Mucosa of rectum (tissue), 2 donors: ENCODE results near the gene LY6G5B.

ENCODE experiments used
- H3K27ac ChIP-seq, 2 donors: one replicate each; pipeline ENCODE4 v1.7.0; 2013; ENCODE audit warnings: inconsistent platforms in 2 of 2, low read depth in 2 of 2, low read length in 2 of 2
- H3K27me3 ChIP-seq, 2 donors: one replicate each; pipeline ENCODE4 v1.7.0; 2013; ENCODE audit warnings: low read length in 2 of 2; ENCODE audit not compliant: control insufficient read depth in 2 of 2, insufficient read depth in 2 of 2
- H3K36me3 ChIP-seq, 2 donors: one replicate each; pipeline ENCODE4 v1.7.0; 2013; ENCODE audit warnings: low read length in 2 of 2; ENCODE audit not compliant: control insufficient read depth in 2 of 2, insufficient read depth in 2 of 2
- H3K4me1 ChIP-seq, 2 donors: one replicate each; pipeline ENCODE4 v1.7.0; 2013; ENCODE audit warnings: low read length in 2 of 2, mild to moderate bottlenecking in 1 of 2; ENCODE audit not compliant: control insufficient read depth in 2 of 2, insufficient read depth in 2 of 2
- H3K4me3 ChIP-seq, 2 donors: one replicate each; pipeline ENCODE4 v1.7.0; 2013; ENCODE audit warnings: low read length in 2 of 2
- H3K9ac ChIP-seq, 2 donors: one replicate each; pipeline ENCODE4 v1.7.0; 2013; ENCODE audit warnings: low read length in 2 of 2, low read depth in 1 of 2, mild to moderate bottlenecking in 1 of 2
- H3K9me3 ChIP-seq, 2 donors: one replicate each; pipeline ENCODE4 v1.7.0; 2013; ENCODE audit warnings: low read length in 2 of 2; ENCODE audit not compliant: control insufficient read depth in 2 of 2
- donor health status: healthy.
- donor health status: Normal muscosa, but diverticular disease.

LY6G5B gene

GRCh38 chr6:31655349-31656237 is 14.2 kb upstream of the LY6G5B start, which contains the start of gene APOM:
Gene APOM (plus strand): TSS chr6:31655894. CDS start chr6:31655967, 73 bp downstream.
- Histone ChIP-seq H3K27me3 (no peaks in the 10 kb centered on the region), H3K36me3 (peaks cover 4 to 31% of the 10 kb centered on the region in 2 donors), H3K9me3 (no peaks in the 10 kb centered on the region), H3K9ac (peak within 1 kb of the TSS in 1 of 2 donors; percentile 5), H3K27ac (no peak within 1 kb of the TSS), H3K4me3 (peak within 1 kb of the TSS in 1 of 2 donors; percentile 42), H3K4me1 (peaks cover 40 to 46% of the 10 kb centered on the region in 2 donors)

GRCh38 chr6:31657406-31658157 is 12.2 kb upstream of the LY6G5B start:
- H3K9me3 ChIP-seq: no peaks in the 10 kb centered on the region
- H3K4me1 ChIP-seq: peaks cover 29 to 38% of the 10 kb centered on the region in 2 donors
- no peak overlapping the region for H3K9ac ChIP-seq
- H3K27ac ChIP-seq: no peak overlapping the region
- H3K27me3 ChIP-seq: no peaks in the 10 kb centered on the region
- H3K36me3 ChIP-seq: peaks cover 0 to 36% of the 10 kb centered on the region in 2 donors
- H3K4me3 ChIP-seq: no peak overlapping the region

- Histone ChIP-seq H3K4me1 (peaks cover 33 to 36% of the 10 kb centered on the region in 2 donors), H3K27ac (no peak overlapping the region), H3K27me3 (no peaks in the 10 kb centered on the region), H3K9me3 (no peaks in the 10 kb centered on the region), H3K4me3 (no peak overlapping the region), H3K9ac (no peak overlapping the region), H3K36me3 (peaks cover under 1 to 39% of the 10 kb centered on the region in 2 donors)
Observed at GRCh38 chr6:31658158-31658688, 11.6 kb upstream of the LY6G5B start.

- peaks cover 36 to 39% of the 10 kb centered on the region in 2 donors for H3K4me1 ChIP-seq
- no peaks in the 10 kb centered on the region for H3K9me3 ChIP-seq
- H3K36me3 ChIP-seq: peaks cover 3 to 41% of the 10 kb centered on the region in 2 donors
- H3K9ac ChIP-seq: peak overlapping the region; percentile 80 to 96
- no peaks in the 10 kb centered on the region for H3K27me3 ChIP-seq
- H3K27ac ChIP-seq: peak overlapping the region in 1 of 2 donors; percentile 92
- H3K4me3 ChIP-seq: peak overlapping the region; percentile 97 to 98
Observed at GRCh38 chr6:31658983-31659648, 10.7 kb upstream of the LY6G5B start.

- Histone ChIP-seq H3K4me3 (peak overlapping the region; percentile 97 to 98), H3K4me1 (peaks cover 39 to 44% of the 10 kb centered on the region in 2 donors), H3K27ac (peak overlapping the region; percentile 81 to 92), H3K9ac (peak overlapping the region; percentile 80 to 96), H3K27me3 (no peaks in the 10 kb centered on the region), H3K9me3 (no peaks in the 10 kb centered on the region), H3K36me3 (peaks cover 3 to 41% of the 10 kb centered on the region in 2 donors)
Observed at GRCh38 chr6:31659649-31660380, 10.0 kb upstream of the LY6G5B start.

GRCh38 chr6:31660381-31661261 is 9.2 kb upstream of the LY6G5B start, which contains the start of gene C6orf47:
Gene C6orf47 (minus strand): TSS chr6:31660778. CDS start chr6:31659947, 831 bp downstream.
- no peaks in the 10 kb centered on the region for H3K9me3 ChIP-seq
- H3K4me3 ChIP-seq: peak within 1 kb of the TSS; percentile 97 to 98
- H3K4me1 ChIP-seq: peaks cover 36 to 43% of the 10 kb centered on the region in 2 donors
- peak within 1 kb of the TSS; percentile 81 to 92 for H3K27ac ChIP-seq
- H3K27me3 ChIP-seq: no peaks in the 10 kb centered on the region
- peak within 1 kb of the TSS; percentile 80 to 96 for H3K9ac ChIP-seq
- peaks cover 3 to 41% of the 10 kb centered on the region in 2 donors for H3K36me3 ChIP-seq

- no peaks in the 10 kb centered on the region for H3K27me3 ChIP-seq
- peaks cover 3 to 33% of the 10 kb centered on the region in 2 donors for H3K36me3 ChIP-seq
- H3K9me3 ChIP-seq: no peaks in the 10 kb centered on the region
- H3K4me1 ChIP-seq: peaks cover 32 to 42% of the 10 kb centered on the region in 2 donors
- H3K27ac ChIP-seq: peak overlapping the region; percentile 81 to 92
- peak overlapping the region; percentile 70 to 80 for H3K9ac ChIP-seq
- peak overlapping the region; percentile 97 to 98 for H3K4me3 ChIP-seq
Observed at GRCh38 chr6:31661262-31662123, 8.3 kb upstream of the LY6G5B start.

- no peaks in the 10 kb centered on the region for H3K9me3 ChIP-seq
- no peak overlapping the region for H3K9ac ChIP-seq
- peaks cover 3 to 29% of the 10 kb centered on the region in 2 donors for H3K36me3 ChIP-seq
- peaks cover 38 to 47% of the 10 kb centered on the region in 2 donors for H3K4me1 ChIP-seq
- H3K4me3 ChIP-seq: no peak overlapping the region
- H3K27me3 ChIP-seq: no peaks in the 10 kb centered on the region
- peak overlapping the region in 1 of 2 donors; percentile 23 for H3K27ac ChIP-seq
Observed at GRCh38 chr6:31662124-31662723, 7.6 kb upstream of the LY6G5B start.
